HL-60 (cell line): ENCODE measurements around the gene ENTPD2.

Source experiments
- GABPA ChIP-seq: IDR thresholded peaks from 2 replicates; pipeline ENCODE4 v1.6.1; 2012; ENCODE audit warnings: low read depth
- POLR2AphosphoS5 ChIP-seq: IDR thresholded peaks from 2 replicates; pipeline ENCODE4 v1.6.1; 2012; ENCODE audit warnings: low read depth
- SPI1 ChIP-seq: IDR thresholded peaks from 2 replicates; pipeline ENCODE4 v1.6.1; 2012; ENCODE audit warnings: low read depth, mild to moderate bottlenecking, borderline replicate concordance
- TF ChIP-seq, protein P1 (sequence below): IDR thresholded peaks from one replicate; pipeline ENCODE4 v1.5.1; 2011; ENCODE audit warnings: low read length, control low read depth, inconsistent platforms; ENCODE audit not compliant: insufficient read depth
- TF ChIP-seq, protein P2 (sequence below): IDR thresholded peaks from 2 replicates; pipeline ENCODE4 v1.6.1; 2012; ENCODE audit warnings: low read depth; ENCODE audit not compliant: insufficient replicate concordance

DNA sequence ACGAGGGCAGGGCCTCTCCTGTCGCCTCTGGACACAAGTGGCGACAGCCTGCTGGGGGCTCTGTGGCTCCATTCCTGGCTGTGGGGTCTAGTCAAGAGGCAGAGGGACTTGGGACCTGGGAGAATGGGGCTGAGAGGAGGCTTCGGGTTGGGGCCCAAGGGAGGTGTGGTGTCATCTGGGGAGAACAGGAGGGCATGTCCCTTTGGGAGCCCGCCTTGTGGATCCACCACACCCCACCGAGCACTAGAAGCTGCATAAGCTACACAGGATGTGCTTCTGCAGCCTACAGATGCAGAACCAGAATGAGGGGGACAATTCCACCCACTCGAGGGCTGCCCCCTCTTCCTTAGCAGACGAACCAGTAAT, 29.0 kb upstream of the ENTPD2 start:
- TF ChIP-seq, protein P1, sequence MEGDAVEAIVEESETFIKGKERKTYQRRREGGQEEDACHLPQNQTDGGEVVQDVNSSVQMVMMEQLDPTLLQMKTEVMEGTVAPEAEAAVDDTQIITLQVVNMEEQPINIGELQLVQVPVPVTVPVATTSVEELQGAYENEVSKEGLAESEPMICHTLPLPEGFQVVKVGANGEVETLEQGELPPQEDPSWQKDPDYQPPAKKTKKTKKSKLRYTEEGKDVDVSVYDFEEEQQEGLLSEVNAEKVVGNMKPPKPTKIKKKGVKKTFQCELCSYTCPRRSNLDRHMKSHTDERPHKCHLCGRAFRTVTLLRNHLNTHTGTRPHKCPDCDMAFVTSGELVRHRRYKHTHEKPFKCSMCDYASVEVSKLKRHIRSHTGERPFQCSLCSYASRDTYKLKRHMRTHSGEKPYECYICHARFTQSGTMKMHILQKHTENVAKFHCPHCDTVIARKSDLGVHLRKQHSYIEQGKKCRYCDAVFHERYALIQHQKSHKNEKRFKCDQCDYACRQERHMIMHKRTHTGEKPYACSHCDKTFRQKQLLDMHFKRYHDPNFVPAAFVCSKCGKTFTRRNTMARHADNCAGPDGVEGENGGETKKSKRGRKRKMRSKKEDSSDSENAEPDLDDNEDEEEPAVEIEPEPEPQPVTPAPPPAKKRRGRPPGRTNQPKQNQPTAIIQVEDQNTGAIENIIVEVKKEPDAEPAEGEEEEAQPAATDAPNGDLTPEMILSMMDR, result no peak
- no peak for TF ChIP-seq POLR2AphosphoS5
- TF ChIP-seq SPI1, result no peak
- TF ChIP-seq GABPA, result no peak
- TF ChIP-seq, protein P2, sequence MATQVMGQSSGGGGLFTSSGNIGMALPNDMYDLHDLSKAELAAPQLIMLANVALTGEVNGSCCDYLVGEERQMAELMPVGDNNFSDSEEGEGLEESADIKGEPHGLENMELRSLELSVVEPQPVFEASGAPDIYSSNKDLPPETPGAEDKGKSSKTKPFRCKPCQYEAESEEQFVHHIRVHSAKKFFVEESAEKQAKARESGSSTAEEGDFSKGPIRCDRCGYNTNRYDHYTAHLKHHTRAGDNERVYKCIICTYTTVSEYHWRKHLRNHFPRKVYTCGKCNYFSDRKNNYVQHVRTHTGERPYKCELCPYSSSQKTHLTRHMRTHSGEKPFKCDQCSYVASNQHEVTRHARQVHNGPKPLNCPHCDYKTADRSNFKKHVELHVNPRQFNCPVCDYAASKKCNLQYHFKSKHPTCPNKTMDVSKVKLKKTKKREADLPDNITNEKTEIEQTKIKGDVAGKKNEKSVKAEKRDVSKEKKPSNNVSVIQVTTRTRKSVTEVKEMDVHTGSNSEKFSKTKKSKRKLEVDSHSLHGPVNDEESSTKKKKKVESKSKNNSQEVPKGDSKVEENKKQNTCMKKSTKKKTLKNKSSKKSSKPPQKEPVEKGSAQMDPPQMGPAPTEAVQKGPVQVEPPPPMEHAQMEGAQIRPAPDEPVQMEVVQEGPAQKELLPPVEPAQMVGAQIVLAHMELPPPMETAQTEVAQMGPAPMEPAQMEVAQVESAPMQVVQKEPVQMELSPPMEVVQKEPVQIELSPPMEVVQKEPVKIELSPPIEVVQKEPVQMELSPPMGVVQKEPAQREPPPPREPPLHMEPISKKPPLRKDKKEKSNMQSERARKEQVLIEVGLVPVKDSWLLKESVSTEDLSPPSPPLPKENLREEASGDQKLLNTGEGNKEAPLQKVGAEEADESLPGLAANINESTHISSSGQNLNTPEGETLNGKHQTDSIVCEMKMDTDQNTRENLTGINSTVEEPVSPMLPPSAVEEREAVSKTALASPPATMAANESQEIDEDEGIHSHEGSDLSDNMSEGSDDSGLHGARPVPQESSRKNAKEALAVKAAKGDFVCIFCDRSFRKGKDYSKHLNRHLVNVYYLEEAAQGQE, result no peak
